Measurements from ENCODE around the gene TOLLIP.

TOLLIP gene

GRCh38 chr11:1232021-1232882 lies 77.2 kb downstream of the TOLLIP start:
- DNase-seq (ENCODE audit: low read depth, low spot score), result no peak

GRCh38 chr11:1231396-1232020 lies 77.9 kb downstream of the TOLLIP start:
- DNase-seq (ENCODE audit: low read depth, low spot score), result no peak

GRCh38 chr11:1230456-1231395 lies 78.7 kb downstream of the TOLLIP start:
- no peak for DNase-seq (ENCODE audit: low read depth, low spot score)

DNA sequence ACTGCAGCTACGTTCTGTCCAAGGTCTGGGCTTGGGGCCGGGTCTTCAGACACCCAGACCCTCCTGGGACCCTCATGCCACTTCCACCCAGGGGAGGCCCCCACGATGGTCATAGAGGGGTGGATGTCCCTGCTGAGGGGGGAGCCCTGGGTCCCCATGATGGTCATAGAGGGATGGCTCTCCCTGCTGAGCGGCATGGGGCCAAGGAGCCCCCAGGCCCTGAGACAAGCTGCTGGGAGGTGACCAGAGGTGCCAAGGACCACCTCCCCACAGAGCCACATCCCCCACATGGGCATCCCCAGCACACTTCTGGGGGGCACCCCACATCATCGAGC lies 79.3 kb downstream of the TOLLIP start:
- DNase-seq (ENCODE audit: low read depth, low spot score), result no peak

DNA sequence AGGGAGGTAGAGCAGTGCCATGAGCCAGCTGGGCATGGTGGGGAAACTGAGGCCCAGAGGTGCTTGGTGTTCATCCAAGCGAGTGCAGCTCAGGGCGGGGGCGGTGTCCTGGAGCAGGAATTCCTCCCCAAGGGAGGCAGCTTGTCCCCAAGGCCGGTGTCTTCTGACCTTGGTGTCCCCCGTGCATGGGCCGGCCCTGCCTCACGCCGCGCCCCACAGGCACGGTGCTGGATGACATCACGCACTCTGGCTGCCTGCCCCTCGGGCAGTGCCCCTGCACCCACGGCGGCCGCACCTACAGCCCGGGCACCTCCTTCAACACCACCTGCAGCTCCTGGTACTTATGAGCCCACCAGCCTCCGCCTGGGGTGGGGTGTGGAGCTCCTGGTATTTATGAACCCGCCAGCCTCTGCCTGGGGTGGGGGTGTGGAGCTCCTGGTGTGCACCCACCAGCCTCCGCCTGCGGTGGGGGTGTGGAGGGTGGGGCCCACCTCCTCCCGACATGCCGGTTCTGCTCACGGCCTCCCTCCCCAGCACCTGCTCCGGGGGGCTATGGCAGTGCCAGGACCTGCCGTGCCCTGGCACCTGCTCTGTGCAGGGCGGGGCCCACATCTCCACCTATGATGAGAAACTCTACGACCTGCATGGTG lies 79.8 kb downstream of the TOLLIP start:
- DNase-seq (ENCODE audit: low read depth, low spot score), result no peak

GRCh38 chr11:1228921-1229451 lies 80.4 kb downstream of the TOLLIP start:
- DNase-seq (ENCODE audit: low read depth, low spot score), result no peak

- DNase-seq (ENCODE audit: low read depth, low spot score), result no peak
Measured at GRCh38 chr11:1228101-1228821, 81.2 kb downstream of the TOLLIP start.

GRCh38 chr11:1227551-1228100 lies 81.8 kb downstream of the TOLLIP start:
- DNase-seq (ENCODE audit: low read depth, low spot score), result no peak

DNA sequence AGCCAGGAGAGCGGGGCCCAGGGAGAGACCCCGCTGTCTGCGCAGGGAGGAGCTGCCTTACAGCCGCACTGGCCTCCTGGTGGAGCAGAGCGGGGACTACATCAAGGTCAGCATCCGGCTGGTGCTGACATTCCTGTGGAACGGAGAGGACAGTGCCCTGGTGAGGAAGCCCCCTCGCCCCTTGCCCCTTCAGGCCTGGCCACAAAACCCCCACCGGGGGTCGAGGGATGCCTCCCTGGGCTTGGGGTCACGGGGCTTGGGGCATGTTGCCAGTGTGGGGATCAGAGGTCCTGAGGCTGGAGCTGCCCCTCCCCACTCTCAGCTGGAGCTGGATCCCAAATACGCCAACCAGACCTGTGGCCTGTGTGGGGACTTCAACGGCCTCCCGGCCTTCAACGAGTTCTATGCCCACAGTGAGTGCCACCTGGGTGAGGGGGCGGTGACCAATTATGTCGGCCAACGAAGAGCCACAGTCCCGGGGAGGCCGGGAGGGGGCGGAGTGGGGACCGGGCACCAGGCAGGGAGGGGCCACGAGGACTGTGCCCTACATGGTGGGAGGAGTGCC lies 82.4 kb downstream of the TOLLIP start:
- no peak for DNase-seq (ENCODE audit: low read depth, low spot score)

DNA sequence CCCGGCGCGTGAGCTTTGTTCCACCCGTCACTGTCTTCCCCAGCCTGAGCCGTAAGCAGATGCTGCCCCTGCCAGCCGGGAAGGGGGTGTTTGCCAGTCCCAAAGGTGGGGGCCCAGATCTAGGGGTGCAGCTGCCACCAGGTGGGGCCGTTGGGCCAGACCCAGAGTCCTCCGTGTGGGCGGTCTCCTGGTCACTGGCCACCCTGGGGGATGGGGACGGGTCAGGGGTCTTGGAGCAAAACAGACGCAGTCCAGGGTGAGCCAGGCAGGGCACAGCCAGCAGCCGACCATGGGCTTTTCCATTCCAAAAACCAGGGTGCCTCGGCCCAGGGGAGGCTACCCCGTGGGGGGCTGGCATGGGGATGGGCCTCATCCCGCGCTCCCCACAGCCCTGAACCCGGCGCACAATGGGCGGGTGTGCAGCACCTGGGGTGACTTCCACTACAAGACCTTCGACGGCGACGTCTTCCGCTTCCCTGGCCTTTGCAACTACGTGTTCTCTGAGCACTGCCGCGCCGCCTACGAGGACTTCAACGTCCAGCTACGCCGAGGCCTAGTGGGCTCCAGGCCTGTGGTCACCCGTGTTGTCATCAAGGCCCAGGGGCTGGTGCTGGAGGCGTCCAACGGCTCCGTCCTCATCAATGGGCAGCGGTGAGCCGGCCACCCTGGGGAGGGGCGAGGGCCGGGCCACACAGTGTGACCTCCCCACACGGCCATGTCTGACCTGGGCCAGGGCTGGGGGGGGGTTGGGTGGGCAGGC lies 83.0 kb downstream of the TOLLIP start:
- no peak for DNase-seq (ENCODE audit: low read depth, low spot score)

DNA sequence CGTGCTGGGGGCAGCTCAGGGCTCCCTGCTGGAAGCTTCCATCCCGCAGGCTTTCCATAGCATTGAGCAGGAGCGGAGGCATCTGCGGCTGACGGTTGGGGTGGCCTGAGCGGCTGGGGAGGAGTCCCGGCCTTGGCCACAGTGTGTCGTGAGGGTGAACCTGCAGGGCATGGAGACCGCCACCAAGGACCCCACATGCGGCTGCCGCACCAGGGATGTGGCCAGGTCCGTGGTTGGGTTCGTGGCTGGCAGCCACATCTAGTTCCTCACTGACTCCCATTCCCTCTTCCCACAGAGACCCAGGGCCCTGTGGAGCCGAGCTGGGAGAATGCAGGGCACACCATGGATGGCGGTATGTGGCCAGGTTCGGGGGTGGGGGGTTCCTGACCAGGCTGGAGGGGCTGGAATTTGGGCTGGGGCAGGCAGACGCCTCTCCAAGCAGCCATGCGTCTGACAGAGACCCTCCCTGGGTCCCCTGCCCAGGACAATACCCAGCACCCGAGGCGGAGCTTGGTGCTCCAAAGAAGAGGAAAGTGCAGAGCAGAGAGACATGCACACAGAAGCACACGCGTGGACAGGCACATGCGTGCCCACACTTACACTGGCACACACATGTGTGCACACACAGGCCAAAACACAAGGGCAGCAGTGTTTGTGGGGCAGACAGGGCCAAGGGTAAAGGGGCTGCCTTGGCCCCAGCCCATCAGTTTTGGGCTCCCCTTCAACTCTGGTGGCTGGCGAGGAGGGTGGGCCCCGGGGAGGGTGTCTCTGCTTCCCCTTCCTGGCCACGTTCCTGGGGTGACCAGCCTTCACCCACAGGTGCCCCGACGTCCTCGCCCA lies 83.8 kb downstream of the TOLLIP start:
- no peak for DNase-seq (ENCODE audit: low read depth, low spot score)

DNA sequence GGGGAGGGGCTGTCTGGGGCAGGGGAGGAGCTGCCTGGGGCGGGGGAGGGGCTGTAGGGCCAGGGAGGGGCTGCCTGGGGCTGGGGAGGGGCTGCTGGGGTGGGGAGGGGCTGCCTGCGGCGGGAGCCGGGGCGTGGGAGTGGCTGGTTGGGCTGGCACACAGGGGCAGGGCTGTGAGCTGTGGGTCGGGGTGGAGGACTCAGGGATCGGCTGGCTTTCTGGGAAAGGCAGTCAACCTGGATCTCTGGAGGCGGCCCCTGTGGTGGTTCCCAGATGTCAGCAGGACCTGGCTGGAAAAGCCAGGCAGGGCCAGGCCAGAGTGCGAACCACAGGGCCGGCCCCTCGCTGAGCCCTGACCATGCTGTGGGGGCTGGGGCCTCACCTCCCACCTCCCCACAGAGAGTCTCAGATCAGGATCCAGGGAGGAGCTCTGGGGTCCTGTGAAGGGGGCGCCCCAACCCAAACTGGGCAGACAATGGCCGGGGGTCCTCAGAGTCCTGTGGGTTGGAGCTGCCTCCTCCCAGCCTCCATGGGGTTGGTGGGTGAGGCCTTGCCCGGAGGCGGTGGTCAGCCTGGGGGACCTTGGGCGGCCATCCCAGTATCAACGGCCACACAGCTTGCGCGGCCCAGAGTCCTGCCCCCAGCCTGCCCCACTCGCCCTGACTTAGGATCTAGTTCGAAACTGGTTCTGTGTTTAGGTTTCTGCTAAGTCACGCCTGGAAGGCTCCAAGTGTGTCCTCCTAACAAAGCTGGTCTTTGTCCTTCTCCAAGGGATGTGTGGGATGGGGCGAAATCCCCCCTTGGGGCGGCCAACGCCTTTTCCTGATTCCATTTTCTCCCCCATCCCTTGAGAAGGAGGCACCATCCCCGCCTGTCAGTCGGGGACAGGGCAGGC lies 84.7 kb downstream of the TOLLIP start:
- no peak for DNase-seq (ENCODE audit: low read depth, low spot score)

Data from brain pericyte (primary cell).